DND-41 (cell line): Measurements from ENCODE around the gene ZNF575.

Source experiments
- ATAC-seq: fragments of 200-7000 bp; cut with Tn5 transposase; 3 replicates; pipeline ENCODE4 v1.9.1; 2021; ENCODE audit warnings: low read depth; ENCODE audit not compliant: insufficient read depth
- DNase-seq: peaks from one replicate; pipeline ENCODE4 v3.0.0-alpha.2; 2020
- H2AFZ ChIP-seq: 2 replicates; pipeline ENCODE4 v1.6.0; 2012; ENCODE audit warnings: low read depth, low read length
- H3K27ac ChIP-seq: 2 replicates; pipeline ENCODE4 v1.5.1; 2012; ENCODE audit warnings: low read length, inconsistent platforms
- H3K27me3 ChIP-seq: fragments of 200-600 bp; sonication (generic); 2 replicates; pipeline ENCODE4 v1.6.0; 2012; ENCODE audit warnings: low read length, mild to moderate bottlenecking, inconsistent platforms; ENCODE audit not compliant: insufficient read depth, poor library complexity
- H3K36me3 ChIP-seq: 2 replicates; pipeline ENCODE4 v1.5.1; 2012; ENCODE audit warnings: low read length, inconsistent platforms; ENCODE audit not compliant: insufficient read depth
- H3K4me1 ChIP-seq: 2 replicates; pipeline ENCODE4 v1.5.1; 2012; ENCODE audit warnings: mild to moderate bottlenecking, low read length; ENCODE audit not compliant: insufficient read depth
- H3K4me2 ChIP-seq: 2 replicates; pipeline ENCODE4 v1.6.0; 2012; ENCODE audit warnings: mild to moderate bottlenecking, moderate library complexity, low read length, inconsistent platforms; ENCODE audit not compliant: insufficient read depth
- H3K4me3 ChIP-seq, 2 experiments: fragments of 200-600 bp in 1 of 2; shearing (Covaris generic) in 1 of 2; 2 replicates each; pipeline ENCODE4 v1.5.1; 2012 to 2016; ENCODE audit warnings: inconsistent platforms in 2 of 2, low read length in 2 of 2, mild to moderate bottlenecking in 2 of 2, low read depth in 1 of 2, moderate library complexity in 1 of 2
- H3K79me2 ChIP-seq: 2 replicates; pipeline ENCODE4 v1.6.0; 2012; ENCODE audit warnings: low read length, inconsistent platforms; ENCODE audit not compliant: insufficient read depth
- H3K9ac ChIP-seq: 2 replicates; pipeline ENCODE4 v1.6.0; 2012; ENCODE audit warnings: low read depth, mild to moderate bottlenecking, inconsistent platforms, low read length, moderate library complexity
- H3K9me3 ChIP-seq: 2 replicates; pipeline ENCODE4 v1.5.1; 2012; ENCODE audit warnings: low read length, moderate library complexity, mild to moderate bottlenecking, inconsistent platforms; ENCODE audit not compliant: insufficient read depth, severe bottlenecking
- H4K20me1 ChIP-seq: 2 replicates; pipeline ENCODE4 v1.6.0; 2012; ENCODE audit warnings: low read length; ENCODE audit not compliant: insufficient read depth
- EZH2 ChIP-seq: IDR thresholded peaks from 3 replicates; pipeline ENCODE4 v1.6.1; 2012; ENCODE audit warnings: borderline replicate concordance, low read depth, mild to moderate bottlenecking, moderate library complexity, low read length, inconsistent platforms; ENCODE audit not compliant: severe bottlenecking
- TF ChIP-seq, protein P1 (sequence below): IDR thresholded peaks from 2 replicates; pipeline ENCODE4 v1.5.1; 2012; ENCODE audit warnings: borderline replicate concordance, low read length, moderate library complexity, mild to moderate bottlenecking; ENCODE audit not compliant: poor library complexity, severe bottlenecking; ENCODE audit errors: extremely low read depth

ZNF575 gene

DNA sequence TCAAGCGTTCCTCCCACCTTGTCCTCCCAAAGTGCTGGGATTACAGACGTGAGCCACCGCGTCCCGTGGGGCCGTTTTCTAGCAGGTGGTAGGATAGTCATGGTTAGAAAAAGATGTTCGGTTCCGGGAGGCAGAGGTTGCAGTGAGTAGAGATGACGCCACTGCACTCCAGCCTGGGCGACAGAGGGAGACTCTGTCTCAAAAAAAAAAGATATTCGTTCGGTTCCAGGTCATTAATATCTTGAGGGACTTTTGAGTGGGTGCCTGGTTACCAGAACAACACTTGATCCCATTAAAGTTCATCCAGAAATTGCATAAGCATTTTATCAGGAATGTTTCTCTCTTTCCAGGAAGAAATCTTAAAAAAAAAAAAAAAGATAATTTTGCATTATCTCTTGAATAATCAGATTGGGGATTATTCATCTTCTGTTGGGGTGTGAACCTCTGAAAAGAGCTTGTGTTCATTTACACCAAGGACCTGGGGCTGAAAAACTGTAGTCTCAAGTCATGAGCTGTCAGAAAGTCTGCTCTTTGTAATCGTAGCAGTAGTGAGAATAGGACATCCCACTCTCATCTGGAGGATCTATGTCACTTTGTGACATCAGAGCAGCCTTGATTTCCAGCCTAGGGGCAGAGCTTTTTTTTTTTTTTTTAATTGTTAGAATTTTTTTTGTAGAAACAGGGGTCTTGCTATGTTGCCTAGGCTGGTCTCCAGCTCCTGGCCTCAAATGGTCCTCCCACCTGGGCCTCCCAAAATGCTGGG, 4.9 kb upstream of the ZNF575 start:
- peaks cover 43% of the 10 kb centered on the region for H3K4me1 ChIP-seq
- H3K27ac ChIP-seq, result no peak overlapping the region
- peak overlapping the region; percentile 83; the same call in 1 of the 2 replicates for H3K9ac ChIP-seq
- peak overlapping the region; percentile 96 for H3K4me2 ChIP-seq
- DNase-seq (no peak), ATAC-seq (no peak)
- TF ChIP-seq, protein P1, sequence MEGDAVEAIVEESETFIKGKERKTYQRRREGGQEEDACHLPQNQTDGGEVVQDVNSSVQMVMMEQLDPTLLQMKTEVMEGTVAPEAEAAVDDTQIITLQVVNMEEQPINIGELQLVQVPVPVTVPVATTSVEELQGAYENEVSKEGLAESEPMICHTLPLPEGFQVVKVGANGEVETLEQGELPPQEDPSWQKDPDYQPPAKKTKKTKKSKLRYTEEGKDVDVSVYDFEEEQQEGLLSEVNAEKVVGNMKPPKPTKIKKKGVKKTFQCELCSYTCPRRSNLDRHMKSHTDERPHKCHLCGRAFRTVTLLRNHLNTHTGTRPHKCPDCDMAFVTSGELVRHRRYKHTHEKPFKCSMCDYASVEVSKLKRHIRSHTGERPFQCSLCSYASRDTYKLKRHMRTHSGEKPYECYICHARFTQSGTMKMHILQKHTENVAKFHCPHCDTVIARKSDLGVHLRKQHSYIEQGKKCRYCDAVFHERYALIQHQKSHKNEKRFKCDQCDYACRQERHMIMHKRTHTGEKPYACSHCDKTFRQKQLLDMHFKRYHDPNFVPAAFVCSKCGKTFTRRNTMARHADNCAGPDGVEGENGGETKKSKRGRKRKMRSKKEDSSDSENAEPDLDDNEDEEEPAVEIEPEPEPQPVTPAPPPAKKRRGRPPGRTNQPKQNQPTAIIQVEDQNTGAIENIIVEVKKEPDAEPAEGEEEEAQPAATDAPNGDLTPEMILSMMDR, result no peak
- no peak for TF ChIP-seq EZH2
- H3K36me3 ChIP-seq, result no peaks in the 10 kb centered on the region
- H3K4me3 ChIP-seq, result peak overlapping the region in 1 of 2 experiments; percentile 95; a peak in 2 of 4 replicates
- H4K20me1 ChIP-seq, result peaks cover 4% of the 10 kb centered on the region; the same call in 1 of the 2 replicates
- no peaks in the 10 kb centered on the region for H3K27me3 ChIP-seq
- H2AFZ ChIP-seq, result peak overlapping the region; percentile 36; the same call in 1 of the 2 replicates
- no peaks in the 10 kb centered on the region for H3K9me3 ChIP-seq
- H3K79me2 ChIP-seq, result no peaks in the 10 kb centered on the region

DNA sequence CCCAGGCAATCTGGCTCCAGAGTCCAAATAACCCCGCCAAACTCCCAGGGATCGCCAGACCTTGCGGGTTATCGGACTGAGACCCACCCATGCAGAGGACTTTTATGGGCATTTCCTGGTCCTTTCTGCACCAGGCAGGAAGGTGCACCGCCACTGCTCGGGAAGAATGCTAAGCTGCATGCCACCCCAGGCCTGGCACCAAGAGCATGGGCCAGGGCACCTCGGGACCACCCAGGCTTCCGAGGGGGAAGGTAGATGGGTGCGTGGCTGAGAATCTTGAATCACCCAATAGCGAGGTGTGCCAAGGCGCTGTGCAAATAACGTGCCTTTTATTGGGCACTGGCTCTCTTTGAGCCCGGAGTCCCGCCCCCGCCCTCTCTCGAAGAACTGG, 422 bp upstream of the ZNF575 start:
- peak overlapping the region; percentile 58 for H2AFZ ChIP-seq
- H3K9ac ChIP-seq, result peak overlapping the region; percentile 38; the same call in 1 of the 2 replicates
- no peaks in the 10 kb centered on the region for H3K9me3 ChIP-seq
- H3K27me3 ChIP-seq, result no peaks in the 10 kb centered on the region
- H4K20me1 ChIP-seq, result 0 out of 2 replicates have a peak, but pooled peaks cover 4% of the 10 kb centered on the region
- TF ChIP-seq, protein P1, result no peak
- H3K4me2 ChIP-seq, result peak overlapping the region; percentile 68
- 0 out of 2 replicates have a peak, but pooled peaks cover 5% of the 10 kb centered on the region for H3K36me3 ChIP-seq
- H3K4me1 ChIP-seq, result peaks cover 31% of the 10 kb centered on the region
- DNase-seq (no peak), ATAC-seq (no peak)
- H3K79me2 ChIP-seq, result no peaks in the 10 kb centered on the region
- H3K27ac ChIP-seq, result no peak overlapping the region
- peak overlapping the region in 1 of 2 experiments; percentile 56; a peak in 3 of 4 replicates for H3K4me3 ChIP-seq

DNA sequence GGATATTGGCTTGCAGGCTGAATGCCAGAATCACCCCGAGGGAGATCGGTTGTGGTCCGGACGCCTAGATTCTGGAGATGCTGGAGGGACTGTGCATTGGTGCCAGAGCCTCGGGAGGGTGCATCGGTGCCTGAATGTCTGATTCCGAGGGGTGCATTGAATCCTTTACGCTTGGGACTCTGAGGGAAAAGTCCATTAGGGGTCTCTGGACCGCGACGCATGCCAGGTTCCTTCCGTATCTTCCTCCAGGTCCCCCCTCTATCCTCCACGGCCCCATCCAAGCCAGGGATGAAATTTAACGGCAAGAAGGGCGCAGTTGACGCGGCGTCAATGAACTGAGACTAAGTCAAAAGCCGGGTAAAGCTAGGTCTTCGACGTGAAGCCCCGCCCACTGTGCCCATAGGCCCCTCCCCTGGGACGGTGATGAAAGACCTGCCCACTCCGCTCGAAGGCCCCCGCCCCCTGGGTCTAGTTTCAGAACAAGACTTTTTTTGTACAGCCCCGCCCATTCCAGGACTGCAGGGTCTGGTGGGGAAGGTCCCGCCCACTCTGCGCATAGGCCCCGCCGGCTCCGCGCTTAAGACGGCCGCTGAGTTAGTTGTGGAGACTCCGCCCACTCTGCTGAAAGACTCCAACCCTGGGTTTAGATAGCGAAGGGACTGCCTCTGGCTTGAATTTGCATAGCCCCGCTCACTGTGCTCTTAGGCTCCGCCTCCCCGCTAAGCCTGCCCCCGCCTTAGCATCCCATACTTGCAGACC, 737 bp downstream of the ZNF575 start:
- H2AFZ ChIP-seq, result peak overlapping the region; percentile 58
- H3K27me3 ChIP-seq, result no peaks in the 10 kb centered on the region

More for the DNA sequence above, 737 bp downstream of the ZNF575 start:
- H3K9me3 ChIP-seq, result no peaks in the 10 kb centered on the region
- peak overlapping the region; percentile 38 for H3K9ac ChIP-seq
- peak; percentile 91 for ATAC-seq
- H3K4me2 ChIP-seq, result peak overlapping the region; percentile 68
- H3K4me1 ChIP-seq, result peaks cover 20% of the 10 kb centered on the region
- peak; percentile 95 for DNase-seq
- H3K79me2 ChIP-seq, result no peaks in the 10 kb centered on the region
- no peak for TF ChIP-seq EZH2
- TF ChIP-seq, protein P1, result no peak
- peak overlapping the region in 1 of 2 experiments; percentile 56; a peak in 3 of 4 replicates for H3K4me3 ChIP-seq
- H4K20me1 ChIP-seq, result 0 out of 2 replicates have a peak, but pooled peaks cover 4% of the 10 kb centered on the region
- peak overlapping the region; percentile 11; the same call in 1 of the 2 replicates for H3K27ac ChIP-seq
- H3K36me3 ChIP-seq, result peaks cover 14% of the 10 kb centered on the region; the same call in 1 of the 2 replicates
